Nephron progenitor cell (in vitro differentiated cells): ENCODE results near the gene RAP2C.
A peak's percentile ranks its signal among the peaks of the same experiment; 100 is the strongest.

ENCODE experiments used
- DNase-seq: peaks from one replicate; pipeline ENCODE4 v3.0.0; 2021
- H3K27ac Mint-ChIP-seq: 2 replicates; pipeline ENCODE4 v1.8.0; 2021; ENCODE audit warnings: mild to moderate bottlenecking, moderate library complexity, mixed read lengths
- H3K27me3 Mint-ChIP-seq: 2 replicates; pipeline ENCODE4 v1.8.0; 2021; ENCODE audit warnings: mild to moderate bottlenecking, low read depth, mixed read lengths; ENCODE audit not compliant: poor library complexity
- H3K36me3 Mint-ChIP-seq: 2 replicates; pipeline ENCODE4 v1.8.0; 2021; ENCODE audit warnings: low read depth, mixed read lengths
- H3K4me1 Mint-ChIP-seq: 2 replicates; pipeline ENCODE4 v1.8.0; 2021; ENCODE audit warnings: mixed read lengths
- H3K4me3 Mint-ChIP-seq: 2 replicates; pipeline ENCODE4 v1.8.0; 2021; ENCODE audit warnings: mild to moderate bottlenecking, moderate library complexity, mixed read lengths
- H3K9me3 Mint-ChIP-seq: 2 replicates; pipeline ENCODE4 v1.8.0; 2021; ENCODE audit warnings: mild to moderate bottlenecking, moderate library complexity, mixed read lengths
- CTCF ChIP-seq: fragments of 200-600 bp; sonication (generic); IDR thresholded peaks from 2 replicates; pipeline ENCODE4 v1.5.0; 2021; ENCODE audit warnings: antibody characterized with exemption

RAP2C gene

DNA sequence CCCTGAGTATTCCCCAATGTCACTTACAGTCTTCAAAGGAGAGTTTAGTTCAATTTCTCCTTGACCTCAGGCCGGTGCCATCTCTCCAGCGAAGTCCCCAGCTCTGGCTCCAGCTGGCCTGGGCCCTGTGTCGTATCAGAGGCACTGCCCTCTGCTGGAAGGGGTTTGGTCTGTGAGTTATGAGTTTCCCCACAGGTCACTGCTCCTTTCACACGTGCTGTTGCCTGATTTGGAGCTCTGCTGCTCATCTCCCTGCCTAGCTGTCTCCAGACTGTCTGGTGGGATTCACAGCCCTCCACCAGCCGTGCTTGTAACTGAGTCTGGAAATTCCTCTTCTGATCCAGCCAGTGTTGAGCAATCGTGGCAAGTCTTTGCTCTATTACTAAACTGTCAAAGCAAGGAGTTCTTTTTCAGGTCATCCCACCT, at the start of gene RAP2C:
RAP2C (minus strand) TSS at position 105 of the 426 bp plus-strand sequence. CDS start 2,179 bp downstream, outside the sequence.
- H3K27me3 Mint-ChIP-seq: no peaks in the 10 kb centered on the region
- TF ChIP-seq CTCF: peak; percentile 54
- peak within 1 kb of the TSS; percentile 93 for H3K4me3 Mint-ChIP-seq
- H3K4me1 Mint-ChIP-seq: peaks cover 48% of the 10 kb centered on the region
- no peaks in the 10 kb centered on the region for H3K9me3 Mint-ChIP-seq
- DNase-seq: peak; percentile 77
- H3K27ac Mint-ChIP-seq: peak within 1 kb of the TSS; percentile 93
- H3K36me3 Mint-ChIP-seq: peaks cover 8% of the 10 kb centered on the region

DNA sequence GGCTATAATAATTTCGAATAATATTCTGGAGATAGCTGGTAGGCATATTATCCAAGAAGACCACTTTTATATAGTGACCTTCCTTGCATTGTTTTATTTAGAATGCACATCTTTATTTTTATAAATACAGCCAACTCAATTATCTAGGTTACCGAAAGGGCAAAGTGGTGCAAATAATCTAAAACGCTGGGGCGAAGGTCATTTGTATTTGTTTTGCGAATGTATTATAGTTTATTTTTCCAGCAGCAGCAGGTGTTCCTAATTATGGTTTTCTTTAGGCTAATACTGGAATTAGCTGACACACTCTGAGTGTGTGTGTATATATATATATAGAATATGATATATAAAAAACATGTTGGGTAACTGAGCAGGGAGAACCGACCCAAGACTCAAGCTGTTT, 48.1 kb upstream of the RAP2C start:
- Mint-ChIP-seq H3K9me3 (peaks cover 7% of the 10 kb centered on the region), H3K27ac (no peak overlapping the region), H3K27me3 (no peaks in the 10 kb centered on the region), H3K36me3 (peaks cover 16% of the 10 kb centered on the region), H3K4me1 (no peaks in the 10 kb centered on the region), H3K4me3 (no peak overlapping the region)
- DNase-seq: no peak
- TF ChIP-seq CTCF: no peak

DNA sequence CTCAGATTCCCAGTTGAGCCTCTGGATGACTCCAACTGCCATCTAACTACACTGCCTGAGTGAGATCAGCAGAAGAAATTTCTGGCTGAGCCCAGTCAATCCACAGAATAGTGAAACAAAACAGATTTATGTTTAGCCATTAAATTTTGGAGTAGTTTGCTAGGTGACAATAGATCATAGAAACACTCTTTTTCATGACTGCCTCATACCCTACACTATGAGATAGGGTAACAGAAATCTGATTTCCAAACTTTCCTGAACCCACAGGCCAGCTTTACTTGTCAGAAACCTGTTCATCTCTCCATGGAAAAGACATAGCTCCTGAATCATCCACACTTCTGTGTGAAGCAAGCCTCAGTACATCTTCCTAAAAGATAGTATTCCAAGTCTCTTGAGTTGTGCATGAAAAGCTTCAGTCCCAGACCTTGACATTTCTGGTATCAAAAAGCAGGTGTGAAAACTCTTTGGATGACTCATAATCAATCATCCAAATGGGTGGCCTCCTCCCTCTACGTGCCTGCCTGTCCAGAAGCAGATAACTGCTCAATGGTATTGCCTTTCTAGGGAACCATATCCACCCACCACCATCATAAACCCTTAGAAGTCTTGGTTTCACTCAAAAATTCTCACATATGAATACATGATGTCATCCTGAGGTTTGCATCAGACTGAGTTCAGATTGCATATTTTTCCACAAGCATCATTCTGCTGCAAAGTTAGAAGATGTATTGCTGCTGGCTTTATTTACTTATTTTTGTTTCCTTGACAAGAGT, 47.5 kb upstream of the RAP2C start:
- H3K27ac Mint-ChIP-seq: no peak overlapping the region
- no peak for DNase-seq
- no peak overlapping the region for H3K4me3 Mint-ChIP-seq
- peaks cover 7% of the 10 kb centered on the region for H3K9me3 Mint-ChIP-seq
- no peaks in the 10 kb centered on the region for H3K27me3 Mint-ChIP-seq
- H3K36me3 Mint-ChIP-seq: peaks cover 16% of the 10 kb centered on the region
- no peaks in the 10 kb centered on the region for H3K4me1 Mint-ChIP-seq
- no peak for TF ChIP-seq CTCF

GRCh38 chrX:132263127-132263526, 43.9 kb upstream of the RAP2C start:
- no peak for DNase-seq
- Mint-ChIP-seq H3K4me1 (no peaks in the 10 kb centered on the region), H3K4me3 (no peak overlapping the region), H3K36me3 (peaks cover 16% of the 10 kb centered on the region), H3K27me3 (no peaks in the 10 kb centered on the region), H3K27ac (no peak overlapping the region), H3K9me3 (peaks cover 7% of the 10 kb centered on the region)
- TF ChIP-seq CTCF: no peak

DNA sequence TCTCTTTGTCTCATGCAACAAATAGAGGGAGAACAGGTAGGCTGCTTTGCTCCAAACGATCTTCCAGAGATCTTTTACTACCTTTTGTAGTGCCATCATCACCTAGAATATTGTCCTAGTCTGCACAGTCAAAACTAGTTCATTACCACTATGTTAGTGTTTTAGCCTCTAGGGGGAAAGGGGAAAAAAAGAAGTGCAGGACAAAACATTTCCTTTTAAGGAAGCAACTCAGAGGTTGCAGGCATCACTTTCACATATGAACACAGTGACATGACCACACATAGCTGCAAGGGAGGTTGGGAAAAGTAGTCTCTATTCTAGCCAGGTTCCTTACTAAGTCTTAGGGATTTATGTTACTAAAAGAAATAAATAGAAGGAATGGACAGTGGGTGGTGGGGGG, 39.3 kb upstream of the RAP2C start:
- TF ChIP-seq CTCF: no peak

DNA sequence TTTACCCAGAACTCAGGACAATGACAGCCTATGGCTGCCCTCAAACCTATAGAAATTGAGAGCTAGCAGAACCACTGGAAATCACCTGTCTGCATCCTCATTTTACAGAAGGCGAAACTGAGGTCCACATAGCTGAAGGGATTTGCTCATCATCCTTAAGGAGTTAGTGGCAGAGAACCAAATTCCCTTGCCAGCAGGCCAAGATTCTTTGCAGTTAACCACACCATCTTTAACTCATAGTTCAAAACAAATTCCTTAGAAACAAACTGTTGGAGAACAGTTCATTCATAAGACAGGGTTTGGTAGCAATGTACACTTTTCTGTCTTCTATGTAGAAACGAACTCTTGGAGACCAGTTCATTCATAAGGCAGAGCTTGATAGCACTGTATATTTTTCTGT, 37.9 kb upstream of the RAP2C start:
- no peak for TF ChIP-seq CTCF
- H3K36me3 Mint-ChIP-seq: peaks cover 5% of the 10 kb centered on the region

More for the DNA sequence above, 39.3 kb upstream of the RAP2C start:
- Mint-ChIP-seq H3K36me3 (peaks cover 7% of the 10 kb centered on the region), H3K27me3 (no peaks in the 10 kb centered on the region), H3K4me1 (no peaks in the 10 kb centered on the region), H3K9me3 (peaks cover 7% of the 10 kb centered on the region), H3K4me3 (no peak overlapping the region), H3K27ac (no peak overlapping the region)
- no peak for DNase-seq

More for the DNA sequence above, 37.9 kb upstream of the RAP2C start:
- Mint-ChIP-seq H3K9me3 (peaks cover 12% of the 10 kb centered on the region), H3K4me3 (no peak overlapping the region), H3K27ac (no peak overlapping the region), H3K4me1 (no peaks in the 10 kb centered on the region), H3K27me3 (no peaks in the 10 kb centered on the region)
- no peak for DNase-seq
